Retinal pigment epithelial cell (primary cell): ENCODE results near the gene SLC49A3.
"Not testable (repeated sequence)": the region's sequence is repeated elsewhere in the genome, so short reads cannot be mapped to it uniquely, and the experiment has no call there.

ENCODE experiments used
- DNase-seq: peaks from one replicate; pipeline ENCODE4 v3.0.0-alpha.2; 2010; ENCODE audit warnings: low read depth
- H3K4me3 ChIP-seq: 2 replicates; pipeline ENCODE4 v1.5.1; 2011; ENCODE audit warnings: mild to moderate bottlenecking, low read length, control low read depth, moderate library complexity
- TF ChIP-seq, protein P1 (sequence below): conservative IDR thresholded peaks from 2 replicates; pipeline ENCODE4 v1.5.1; 2011; ENCODE audit warnings: low read depth, low read length, control low read depth, inconsistent platforms

Gene SLC49A3

DNA sequence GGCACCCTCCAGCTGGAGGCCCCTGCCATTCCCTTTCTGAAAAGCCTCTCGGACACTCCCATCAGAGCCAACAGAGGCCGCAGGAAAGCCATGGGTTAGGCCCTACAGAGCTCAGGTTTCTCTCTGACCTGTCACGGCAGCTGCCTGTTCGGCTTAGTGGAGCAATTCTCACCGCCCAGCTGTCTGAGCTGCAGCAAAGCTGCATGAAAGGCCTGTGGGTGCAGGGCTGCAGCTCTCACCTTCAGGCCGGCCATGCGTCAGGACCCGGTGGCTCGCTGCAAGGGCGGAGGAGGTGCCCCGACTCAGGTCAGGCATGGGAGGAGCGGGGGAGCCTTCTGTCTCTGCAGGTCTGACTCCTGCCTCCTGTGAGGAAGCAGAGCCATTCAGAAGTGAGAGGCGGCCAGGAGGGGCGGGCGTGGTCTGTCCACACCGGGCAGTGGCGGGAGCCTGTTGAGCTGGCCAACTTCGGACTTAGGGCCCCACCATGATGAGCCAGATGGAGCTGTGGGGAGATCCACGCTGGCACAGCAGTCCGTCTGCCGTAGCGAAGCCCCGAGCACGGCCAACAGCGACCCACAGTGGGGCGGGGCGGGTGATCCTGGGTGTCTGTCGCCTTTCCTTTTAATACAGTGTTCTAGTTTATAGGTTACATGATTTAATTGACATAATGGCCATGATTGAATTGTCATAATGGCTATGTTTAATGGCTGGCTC lies 40.2 kb downstream of the SLC49A3 start:
- H3K4me3 ChIP-seq = no peak overlapping the region
- TF ChIP-seq, protein P1, sequence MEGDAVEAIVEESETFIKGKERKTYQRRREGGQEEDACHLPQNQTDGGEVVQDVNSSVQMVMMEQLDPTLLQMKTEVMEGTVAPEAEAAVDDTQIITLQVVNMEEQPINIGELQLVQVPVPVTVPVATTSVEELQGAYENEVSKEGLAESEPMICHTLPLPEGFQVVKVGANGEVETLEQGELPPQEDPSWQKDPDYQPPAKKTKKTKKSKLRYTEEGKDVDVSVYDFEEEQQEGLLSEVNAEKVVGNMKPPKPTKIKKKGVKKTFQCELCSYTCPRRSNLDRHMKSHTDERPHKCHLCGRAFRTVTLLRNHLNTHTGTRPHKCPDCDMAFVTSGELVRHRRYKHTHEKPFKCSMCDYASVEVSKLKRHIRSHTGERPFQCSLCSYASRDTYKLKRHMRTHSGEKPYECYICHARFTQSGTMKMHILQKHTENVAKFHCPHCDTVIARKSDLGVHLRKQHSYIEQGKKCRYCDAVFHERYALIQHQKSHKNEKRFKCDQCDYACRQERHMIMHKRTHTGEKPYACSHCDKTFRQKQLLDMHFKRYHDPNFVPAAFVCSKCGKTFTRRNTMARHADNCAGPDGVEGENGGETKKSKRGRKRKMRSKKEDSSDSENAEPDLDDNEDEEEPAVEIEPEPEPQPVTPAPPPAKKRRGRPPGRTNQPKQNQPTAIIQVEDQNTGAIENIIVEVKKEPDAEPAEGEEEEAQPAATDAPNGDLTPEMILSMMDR = no peak
- no peak for DNase-seq

DNA sequence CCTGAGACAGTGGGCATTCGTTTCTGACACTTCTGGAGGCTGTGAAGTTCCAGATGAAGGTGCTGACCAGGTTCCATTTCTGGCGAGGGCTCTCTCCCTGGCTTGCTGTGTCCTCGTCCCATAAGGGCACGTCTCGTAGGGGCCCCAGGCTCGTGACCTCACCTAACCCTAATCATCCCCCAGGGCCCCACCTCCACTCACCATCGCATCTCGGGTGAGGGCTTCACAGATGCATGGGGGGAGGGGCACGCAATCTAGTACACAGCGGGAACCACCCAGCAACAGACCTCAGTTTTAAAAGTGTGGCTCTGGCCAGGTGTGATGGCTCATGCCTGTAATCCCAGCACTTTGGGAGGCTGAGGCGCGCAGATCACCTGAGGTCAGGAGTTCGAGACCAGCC lies 41.5 kb downstream of the SLC49A3 start:
- TF ChIP-seq, protein P1 = no peak
- DNase-seq = no peak
- no peak overlapping the region for H3K4me3 ChIP-seq

DNA sequence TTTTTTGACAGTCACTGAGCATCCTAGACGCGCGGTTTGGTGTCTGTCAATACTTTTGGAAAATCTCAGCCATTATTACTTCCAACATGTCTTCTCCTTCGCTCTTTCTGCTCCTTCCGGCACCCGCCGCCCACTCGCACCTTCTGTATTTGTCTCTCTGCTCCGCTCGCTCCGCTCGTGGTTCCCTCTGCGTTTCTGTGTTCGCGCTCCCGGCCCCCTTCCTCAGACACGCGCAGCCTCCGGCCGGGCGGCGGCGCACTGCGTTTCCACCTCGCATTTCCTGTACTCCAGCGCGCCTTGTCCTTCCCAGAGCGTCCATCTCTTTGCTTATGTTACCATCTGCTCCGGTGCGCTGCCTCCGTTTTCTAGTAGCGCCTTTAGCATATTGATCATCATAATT lies 42.5 kb downstream of the SLC49A3 start:
- no peak overlapping the region for H3K4me3 ChIP-seq
- no peak for DNase-seq
- TF ChIP-seq, protein P1 = no peak

DNA sequence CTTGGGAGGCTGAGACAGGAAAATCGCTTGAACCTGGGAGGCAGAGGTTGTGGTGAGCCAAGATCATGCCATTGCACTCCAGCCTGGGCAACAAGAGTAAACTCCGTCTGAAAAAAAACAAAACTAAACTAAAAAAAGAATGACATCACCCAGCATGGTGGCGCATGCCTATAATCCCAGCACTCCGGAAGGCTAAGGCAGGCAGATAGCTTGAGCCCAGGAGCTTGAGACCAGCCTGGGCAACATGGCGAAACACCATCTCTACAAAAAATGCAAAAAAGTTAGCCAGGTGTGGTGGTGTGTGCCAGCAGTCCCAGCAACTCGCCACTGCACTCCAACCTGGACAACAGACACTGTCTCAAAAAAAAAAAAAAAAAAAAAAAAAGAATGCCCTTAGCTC lies 46.6 kb downstream of the SLC49A3 start:
- not testable (repeated sequence) for DNase-seq, H3K4me3 ChIP-seq

DNA sequence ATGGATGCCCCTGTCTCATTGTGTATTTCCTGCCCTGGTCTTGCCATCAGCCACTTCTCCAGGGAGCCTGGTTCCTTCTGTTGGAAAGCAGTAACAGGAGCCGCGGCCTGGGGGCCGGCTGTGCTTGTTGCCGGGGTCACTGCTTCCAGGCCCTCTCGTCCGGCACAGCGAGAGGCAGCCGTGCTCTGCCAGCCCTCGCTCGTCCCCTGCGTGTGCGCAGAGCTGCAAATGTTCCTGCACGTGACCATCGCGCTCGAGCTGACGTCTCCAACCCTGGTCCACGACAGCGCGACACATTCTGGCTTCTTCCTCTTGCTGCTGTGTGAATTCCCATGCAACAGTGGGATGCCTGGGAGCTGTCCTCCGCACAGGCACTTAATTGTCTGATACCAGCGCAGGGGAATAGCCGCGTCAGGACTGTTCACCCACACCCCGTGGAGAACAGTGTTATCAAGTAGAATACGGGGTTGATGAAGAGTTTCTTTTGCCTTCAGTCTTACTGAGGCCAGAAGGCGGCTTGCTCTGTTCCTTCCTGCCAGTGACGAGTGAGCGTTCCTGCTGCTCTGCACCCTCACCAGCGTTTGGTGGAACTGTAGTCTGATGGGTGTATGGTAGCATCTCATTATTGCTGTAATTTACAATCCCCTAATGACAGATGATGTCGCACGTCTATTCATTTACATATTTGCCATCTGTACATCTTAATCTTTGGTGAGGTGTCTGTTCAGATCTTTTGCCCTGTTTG lies 51.2 kb downstream of the SLC49A3 start:
- no peak overlapping the region for H3K4me3 ChIP-seq

DNA sequence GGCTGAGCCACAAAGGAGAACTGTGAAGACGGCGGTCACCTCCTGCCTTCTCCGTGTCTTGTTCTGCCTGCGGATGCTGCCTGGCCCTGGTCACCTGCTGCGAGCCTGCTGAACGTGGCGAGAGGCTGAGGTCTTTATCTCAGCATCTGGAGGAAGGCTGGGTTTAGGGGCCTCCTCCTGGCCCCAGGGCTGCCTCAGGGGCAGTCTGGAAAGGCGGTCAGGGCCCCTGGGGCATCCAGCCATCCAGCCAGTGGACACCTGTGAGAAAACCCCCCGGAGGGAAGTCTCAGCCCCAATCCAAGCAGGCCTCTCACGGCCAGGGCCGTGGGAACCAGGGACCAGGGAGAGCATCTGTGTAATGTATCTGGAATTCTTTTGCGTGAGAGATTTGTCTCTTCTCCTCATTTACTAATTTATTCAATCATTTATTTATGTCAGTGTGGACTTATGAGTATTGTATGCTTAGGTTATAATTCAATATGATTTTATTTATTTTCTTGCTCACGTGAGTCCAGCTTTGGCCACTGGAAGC lies 52.3 kb downstream of the SLC49A3 start:
- no peak for DNase-seq
- TF ChIP-seq, protein P1 = no peak
- H3K4me3 ChIP-seq = no peak overlapping the region

More for the DNA sequence above, 51.2 kb downstream of the SLC49A3 start:
- DNase-seq = no peak
- TF ChIP-seq, protein P1 = no peak

DNA sequence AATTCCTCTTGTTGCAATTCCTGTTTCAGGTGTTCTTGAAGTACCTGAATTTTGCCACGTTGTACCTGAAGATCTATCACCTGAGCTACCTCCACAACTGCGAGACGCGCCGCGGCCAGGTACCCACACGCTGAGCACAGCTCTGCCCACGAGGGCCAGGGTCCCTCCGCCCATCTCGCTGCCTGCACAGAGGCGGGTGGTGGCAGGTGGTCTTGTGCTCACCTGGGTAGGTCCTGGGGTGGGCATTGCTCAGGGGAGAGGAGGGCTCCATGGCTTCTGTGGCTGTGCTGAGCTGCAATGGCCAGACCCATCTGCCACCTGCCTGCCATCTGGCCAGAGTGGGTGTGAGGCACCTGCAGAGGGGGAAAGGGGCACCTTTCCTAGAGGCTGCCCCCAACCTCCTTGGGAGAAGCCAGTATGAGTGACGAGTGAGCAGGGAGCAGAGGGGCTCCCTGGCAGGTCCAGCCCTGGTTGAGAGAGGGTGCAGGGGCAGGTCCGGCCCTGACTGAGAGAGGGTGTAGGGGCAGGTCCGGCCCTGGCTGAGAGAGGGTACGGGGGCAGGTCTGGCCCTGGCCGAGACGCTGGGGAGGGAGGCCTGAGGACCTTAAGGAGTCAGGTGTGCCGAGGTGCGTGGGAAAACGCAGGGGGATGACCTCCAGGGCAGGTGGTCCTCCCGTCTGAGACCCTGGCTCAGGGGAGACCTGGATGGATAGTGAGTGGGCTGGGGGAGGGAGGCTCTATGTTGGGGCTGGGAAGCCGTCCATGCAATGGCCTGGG lies 52.9 kb downstream of the SLC49A3 start:
- no peak overlapping the region for H3K4me3 ChIP-seq
- TF ChIP-seq, protein P1 = no peak

DNA sequence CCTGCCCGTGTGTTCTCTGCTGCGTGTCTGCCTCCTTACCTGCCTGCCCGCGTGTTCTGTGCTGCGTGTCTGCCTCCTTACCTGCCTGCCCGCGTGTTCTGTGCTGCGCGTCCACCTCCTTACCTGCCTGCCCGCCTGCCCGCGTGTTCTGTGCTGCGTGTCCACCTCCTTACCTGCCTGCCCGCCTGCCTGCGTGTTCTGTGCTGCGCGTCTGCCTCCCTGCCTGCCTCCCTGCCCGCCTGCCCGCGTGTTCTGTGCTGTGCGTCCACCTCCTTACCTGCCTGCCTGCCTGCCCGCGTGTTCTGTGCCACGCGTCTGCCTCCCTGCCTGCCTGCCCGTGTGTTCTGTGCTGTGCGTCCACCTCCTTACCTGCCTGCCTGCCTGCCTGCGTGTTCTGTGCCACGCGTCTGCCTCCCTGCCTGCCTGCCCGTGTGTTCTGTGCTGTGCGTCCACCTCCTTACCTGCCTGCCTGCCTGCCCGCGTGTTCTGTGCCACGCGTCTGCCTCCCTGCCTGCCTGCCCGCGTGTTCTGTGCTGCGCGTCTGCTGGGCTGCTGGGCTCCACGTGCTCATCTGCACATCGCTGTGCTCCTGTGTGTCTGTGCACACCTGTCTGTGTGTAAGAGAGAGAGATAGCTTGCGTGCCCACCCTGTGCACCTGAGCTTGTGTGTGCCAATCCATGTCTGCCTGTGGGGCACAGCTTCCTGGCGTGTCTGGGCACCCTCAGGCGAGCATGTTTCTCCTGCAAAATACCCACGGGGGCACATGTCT lies 53.7 kb downstream of the SLC49A3 start:
- H3K4me3 ChIP-seq, DNase-seq: not testable (repeated sequence)

More for the DNA sequence above, 52.9 kb downstream of the SLC49A3 start:
- DNase-seq = no peak
